ENCODE results near the gene RAB27A. TPM values are rescaled to one million over a fixed set of nuclear protein-coding genes. Genes with fewer than 3 reads are reported as not detected.
"Not testable (repeated sequence)": the region's sequence is repeated elsewhere in the genome, so short reads cannot be mapped to it uniquely, and the experiment has no call there.

RAB27A gene
- total RNA-seq, 1 donor from 2014 or later, result 5.0 TPM

DNA sequence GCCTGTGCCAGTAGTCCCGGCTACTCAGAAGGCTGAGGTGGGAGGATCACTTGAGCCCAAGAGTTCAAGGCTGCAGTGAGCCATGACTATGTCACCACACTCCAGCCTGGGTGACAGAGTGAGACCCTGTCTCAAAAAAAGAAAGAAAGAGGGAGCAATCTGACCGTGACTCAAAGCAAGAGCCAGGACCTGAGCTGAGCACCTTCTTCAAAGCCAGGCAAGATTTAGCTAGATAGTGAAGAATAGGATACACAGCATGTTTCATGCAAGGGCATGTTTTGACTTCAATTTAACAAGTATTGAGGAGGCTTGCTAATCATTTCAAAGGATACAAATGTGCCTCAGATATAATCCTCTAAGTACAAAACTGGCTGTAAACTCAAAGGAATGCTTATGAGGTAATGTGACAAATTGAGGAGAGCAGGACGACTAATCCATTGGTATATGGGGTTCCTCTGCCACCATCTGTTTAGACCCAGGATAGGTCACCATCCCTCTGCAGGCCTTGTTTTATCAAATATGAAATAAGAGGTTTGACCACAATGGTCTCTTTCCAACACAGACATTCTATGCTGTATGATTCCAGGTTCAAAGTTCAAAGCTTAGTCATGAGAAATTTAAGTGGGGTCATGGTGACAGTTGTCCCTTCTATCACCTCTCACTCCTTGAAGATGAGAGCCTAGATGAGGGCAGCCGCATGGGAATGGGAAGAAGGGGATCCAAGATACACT is 33.2 kb downstream of the RAB27A start:
- no peaks in the 10 kb centered on the region for H3K27me3 ChIP-seq (ENCODE audit: control insufficient read depth, insufficient read depth, low read length)
- no peak overlapping the region for H3K4me3 ChIP-seq (ENCODE audit: low read depth, low read length)
- no peaks in the 10 kb centered on the region for H3K36me3 ChIP-seq (ENCODE audit: control insufficient read depth, insufficient read depth, low read length)
- DNase-seq (ENCODE audit: low read depth), result no peak
- TF ChIP-seq, protein P1, sequence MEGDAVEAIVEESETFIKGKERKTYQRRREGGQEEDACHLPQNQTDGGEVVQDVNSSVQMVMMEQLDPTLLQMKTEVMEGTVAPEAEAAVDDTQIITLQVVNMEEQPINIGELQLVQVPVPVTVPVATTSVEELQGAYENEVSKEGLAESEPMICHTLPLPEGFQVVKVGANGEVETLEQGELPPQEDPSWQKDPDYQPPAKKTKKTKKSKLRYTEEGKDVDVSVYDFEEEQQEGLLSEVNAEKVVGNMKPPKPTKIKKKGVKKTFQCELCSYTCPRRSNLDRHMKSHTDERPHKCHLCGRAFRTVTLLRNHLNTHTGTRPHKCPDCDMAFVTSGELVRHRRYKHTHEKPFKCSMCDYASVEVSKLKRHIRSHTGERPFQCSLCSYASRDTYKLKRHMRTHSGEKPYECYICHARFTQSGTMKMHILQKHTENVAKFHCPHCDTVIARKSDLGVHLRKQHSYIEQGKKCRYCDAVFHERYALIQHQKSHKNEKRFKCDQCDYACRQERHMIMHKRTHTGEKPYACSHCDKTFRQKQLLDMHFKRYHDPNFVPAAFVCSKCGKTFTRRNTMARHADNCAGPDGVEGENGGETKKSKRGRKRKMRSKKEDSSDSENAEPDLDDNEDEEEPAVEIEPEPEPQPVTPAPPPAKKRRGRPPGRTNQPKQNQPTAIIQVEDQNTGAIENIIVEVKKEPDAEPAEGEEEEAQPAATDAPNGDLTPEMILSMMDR (IDR thresholded peaks at IDR 0.05; ENCODE audit: insufficient read depth, low read length, poor library complexity, severe bottlenecking), result no peak

DNA sequence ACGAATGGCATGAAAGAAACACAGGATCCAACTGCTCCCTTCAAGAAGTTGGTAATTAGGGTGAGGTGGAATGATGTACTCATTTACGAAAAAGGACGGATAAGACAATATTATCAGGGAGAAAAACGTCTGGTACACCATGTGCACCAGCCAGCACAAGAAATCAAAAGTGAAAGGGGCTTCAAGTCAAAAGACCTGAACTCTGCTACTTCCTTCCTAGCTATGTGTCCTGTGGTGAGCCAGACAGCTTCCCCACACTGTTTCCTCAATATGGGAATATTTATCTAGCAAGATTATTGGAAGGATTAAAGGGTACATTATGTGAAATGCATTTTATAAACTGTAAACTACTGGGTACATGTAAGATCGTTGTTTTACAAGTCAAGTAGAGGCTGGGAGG is 33.9 kb downstream of the RAB27A start:
- TF ChIP-seq, protein P1 (IDR thresholded peaks at IDR 0.05; ENCODE audit: insufficient read depth, low read length, poor library complexity, severe bottlenecking), result no peak

DNA sequence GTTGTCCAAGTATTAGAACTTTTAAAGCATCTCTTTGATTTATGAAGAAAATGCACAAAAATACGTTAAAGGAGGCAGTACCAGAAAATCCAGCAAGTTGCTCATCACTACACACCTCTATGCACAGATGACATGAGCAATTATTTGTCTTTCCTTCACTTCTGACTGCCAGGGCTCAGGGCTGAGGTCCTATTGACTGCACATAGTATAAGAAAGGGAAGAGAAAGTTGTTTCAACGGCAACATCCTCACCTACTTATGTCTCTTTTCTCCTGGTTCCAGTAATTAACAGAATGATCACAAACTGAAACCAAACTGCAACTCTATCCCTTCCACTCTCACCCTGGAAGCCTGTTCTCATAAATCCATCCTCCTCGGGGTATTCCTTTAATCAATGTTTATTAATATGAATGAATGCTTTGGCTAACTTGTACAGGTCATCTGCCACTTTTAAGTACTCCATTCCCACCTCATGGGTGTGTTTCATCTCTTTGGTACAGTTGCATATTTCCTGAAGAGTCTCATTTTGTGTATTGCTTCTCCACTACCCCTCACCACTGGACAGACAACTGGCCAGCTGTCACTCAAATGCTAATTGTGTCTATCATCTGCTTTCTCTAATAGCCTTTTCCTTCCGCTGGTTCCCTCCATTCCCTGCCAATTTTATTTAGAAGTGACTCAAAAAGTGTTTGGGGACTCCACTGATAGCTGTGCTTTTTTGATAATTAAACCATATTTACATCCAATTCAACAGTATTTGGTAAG is 34.5 kb downstream of the RAB27A start:
- Histone ChIP-seq H3K27me3 (ENCODE audit: control insufficient read depth, insufficient read depth, low read length) (no peaks in the 10 kb centered on the region), H3K4me3 (ENCODE audit: low read depth, low read length) (no peak overlapping the region), H3K36me3 (ENCODE audit: control insufficient read depth, insufficient read depth, low read length) (no peaks in the 10 kb centered on the region)
- DNase-seq (ENCODE audit: low read depth), result no peak
- TF ChIP-seq, protein P1 (IDR thresholded peaks at IDR 0.05; ENCODE audit: insufficient read depth, low read length, poor library complexity, severe bottlenecking), result no peak

More for the DNA sequence above, 33.9 kb downstream of the RAB27A start:
- Histone ChIP-seq H3K27me3 (ENCODE audit: control insufficient read depth, insufficient read depth, low read length) (no peaks in the 10 kb centered on the region), H3K36me3 (ENCODE audit: control insufficient read depth, insufficient read depth, low read length) (no peaks in the 10 kb centered on the region), H3K4me3 (ENCODE audit: low read depth, low read length) (no peak overlapping the region)
- no peak for DNase-seq (ENCODE audit: low read depth)

DNA sequence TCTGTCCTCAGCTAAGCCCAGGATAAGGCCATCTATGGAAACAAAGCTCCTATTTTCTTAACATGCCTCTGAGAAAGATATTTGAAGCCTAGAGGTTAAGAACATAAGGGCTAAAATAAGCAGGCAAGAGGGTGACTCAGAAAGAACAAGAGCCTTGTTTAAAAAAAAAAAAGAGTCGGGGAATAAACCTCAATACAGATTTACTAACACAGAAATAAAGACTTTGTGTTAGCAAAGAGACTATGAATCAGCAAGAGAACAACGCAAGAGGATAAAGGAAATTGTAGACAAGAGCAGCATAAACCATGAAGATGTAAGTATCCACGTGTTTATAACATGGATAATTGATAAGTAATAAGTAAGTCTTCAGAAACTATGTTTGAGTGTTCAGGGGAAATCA is 36.0 kb downstream of the RAB27A start:
- TF ChIP-seq, protein P1 (IDR thresholded peaks at IDR 0.05; ENCODE audit: insufficient read depth, low read length, poor library complexity, severe bottlenecking), result no peak
- H3K36me3 ChIP-seq (ENCODE audit: control insufficient read depth, insufficient read depth, low read length), result no peaks in the 10 kb centered on the region
- DNase-seq (ENCODE audit: low read depth), result no peak
- H3K27me3 ChIP-seq (ENCODE audit: control insufficient read depth, insufficient read depth, low read length), result no peaks in the 10 kb centered on the region
- no peak overlapping the region for H3K4me3 ChIP-seq (ENCODE audit: low read depth, low read length)

DNA sequence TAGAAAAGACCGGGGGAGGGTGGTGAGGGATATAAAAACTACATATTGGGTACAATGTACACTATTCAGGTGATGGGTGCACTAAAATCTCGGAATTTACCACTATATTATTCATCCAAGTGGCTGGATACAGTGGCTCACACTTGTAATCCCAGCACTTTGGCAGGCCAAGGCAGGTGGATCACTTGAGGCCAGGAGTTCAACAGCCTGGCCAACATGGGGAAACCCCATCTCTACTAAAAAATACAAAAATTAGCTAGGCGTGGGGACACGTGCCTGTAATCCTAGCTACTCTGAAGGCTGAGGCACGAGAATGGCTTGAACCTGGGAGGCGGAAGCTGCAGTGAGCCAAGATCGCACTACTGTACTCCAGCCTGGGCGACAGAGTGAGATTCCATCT is 37.4 kb downstream of the RAB27A start:
- DNase-seq (ENCODE audit: low read depth); H3K27me3 ChIP-seq (ENCODE audit: control insufficient read depth, insufficient read depth, low read length); H3K4me3 ChIP-seq (ENCODE audit: low read depth, low read length); H3K36me3 ChIP-seq (ENCODE audit: control insufficient read depth, insufficient read depth, low read length): not testable (repeated sequence)

DNA sequence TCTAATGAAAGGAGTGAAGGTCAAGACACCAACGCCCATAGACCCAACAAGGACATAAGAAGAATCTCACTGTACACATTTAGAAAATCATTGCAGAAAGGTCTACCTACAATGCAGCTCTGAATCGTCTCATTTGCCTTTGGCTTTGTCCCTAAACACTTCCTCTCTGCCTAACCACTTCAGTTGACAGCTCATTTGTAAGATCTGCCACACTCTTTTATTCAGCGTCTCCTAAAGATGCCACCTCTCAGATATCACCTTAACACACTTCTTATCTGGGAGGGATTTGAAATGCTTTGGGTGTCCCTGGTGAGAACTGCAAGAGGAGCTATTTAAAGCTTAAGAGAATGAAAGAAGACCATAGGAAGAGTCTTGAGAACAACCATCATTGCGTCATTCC is 38.7 kb downstream of the RAB27A start:
- Histone ChIP-seq H3K4me3 (ENCODE audit: low read depth, low read length) (no peak overlapping the region), H3K27me3 (ENCODE audit: control insufficient read depth, insufficient read depth, low read length) (no peaks in the 10 kb centered on the region), H3K36me3 (ENCODE audit: control insufficient read depth, insufficient read depth, low read length) (peaks cover 1% of the 10 kb centered on the region)
- TF ChIP-seq, protein P1 (IDR thresholded peaks at IDR 0.05; ENCODE audit: insufficient read depth, low read length, poor library complexity, severe bottlenecking), result no peak
- no peak for DNase-seq (ENCODE audit: low read depth)
